OCI-LY1 (cell line): ENCODE results near the gene TFEB.

ENCODE experiments used
- H2AFZ ChIP-seq: fragments of 200-600 bp; sonication (generic), shearing (Covaris generic); 2 replicates; pipeline ENCODE4 v1.6.0; 2014; ENCODE audit warnings: antibody characterized with exemption, mild to moderate bottlenecking, low read length
- H3F3A ChIP-seq: fragments of 200-600 bp; sonication (generic), shearing (Covaris generic); 2 replicates; pipeline ENCODE4 v1.6.0; 2014; ENCODE audit warnings: mild to moderate bottlenecking, antibody characterized with exemption, low read length, moderate library complexity; ENCODE audit not compliant: insufficient read depth
- H3K27ac ChIP-seq: fragments of 200-600 bp; sonication (generic); 2 replicates; pipeline ENCODE4 v1.5.1; 2014; ENCODE audit warnings: low read length, mixed run types, mild to moderate bottlenecking, low read depth; ENCODE audit not compliant: poor library complexity, severe bottlenecking
- H3K27me3 ChIP-seq: fragments of 200-600 bp; sonication (generic); 2 replicates; pipeline ENCODE4 v1.6.0; 2014; ENCODE audit warnings: antibody characterized with exemption, mild to moderate bottlenecking, low read length, moderate library complexity; ENCODE audit not compliant: insufficient read depth
- H3K36me3 ChIP-seq: fragments of 200-600 bp; sonication (generic); 2 replicates; pipeline ENCODE4 v1.6.1; 2014; ENCODE audit warnings: mild to moderate bottlenecking, antibody characterized with exemption, low read length, moderate library complexity, mixed read lengths; ENCODE audit not compliant: insufficient read depth
- H3K4me1 ChIP-seq: fragments of 200-600 bp; sonication (generic); 2 replicates; pipeline ENCODE4 v1.5.1; 2014; ENCODE audit warnings: mild to moderate bottlenecking, low read length, moderate library complexity; ENCODE audit not compliant: insufficient read depth, severe bottlenecking
- H3K4me2 ChIP-seq: fragments of 200-600 bp; sonication (generic), shearing (Covaris generic); 2 replicates; pipeline ENCODE4 v1.6.1; 2014; ENCODE audit warnings: low read length
- H3K4me3 ChIP-seq: fragments of 200-600 bp; sonication (generic); 2 replicates; pipeline ENCODE4 v1.5.1; 2014; ENCODE audit warnings: low read length, low read depth, mild to moderate bottlenecking, mixed read lengths; ENCODE audit not compliant: poor library complexity, severe bottlenecking
- H3K79me2 ChIP-seq: fragments of 200-600 bp; shearing (Covaris generic); 2 replicates; pipeline ENCODE4 v1.6.1; 2016; ENCODE audit warnings: mixed run types, low read length, mixed read lengths; ENCODE audit not compliant: insufficient read depth
- H3K9ac ChIP-seq: fragments of 200-600 bp; sonication (generic), shearing (Covaris generic); 2 replicates; pipeline ENCODE4 v1.6.1; 2014; ENCODE audit warnings: mild to moderate bottlenecking, low read length, mixed read lengths
- H3K9me2 ChIP-seq: fragments of 200-600 bp; sonication (generic), shearing (Covaris generic); 2 replicates; pipeline ENCODE4 v1.6.1; 2014; ENCODE audit warnings: low read depth, mild to moderate bottlenecking, low read length, mixed read lengths
- H3K9me3 ChIP-seq: fragments of 200-600 bp; shearing (Covaris generic); 2 replicates; pipeline ENCODE4 v1.6.1; 2014; ENCODE audit warnings: low read length, mixed read lengths
- H4K20me1 ChIP-seq: fragments of 200-600 bp; sonication (generic), shearing (Covaris generic); 2 replicates; pipeline ENCODE4 v1.6.0; 2016; ENCODE audit warnings: mild to moderate bottlenecking, low read length; ENCODE audit not compliant: insufficient read depth
- EZH2 ChIP-seq: fragments of 200-600 bp; sonication (generic), shearing (Covaris generic); IDR thresholded peaks from 2 replicates; pipeline ENCODE4 v1.8.0; 2017; ENCODE audit warnings: borderline replicate concordance, mixed run types, mild to moderate bottlenecking, antibody characterized with exemption, low read length, moderate library complexity, mixed read lengths
- TF ChIP-seq, protein P1 (sequence below): fragments of 200-600 bp; sonication (generic), shearing (Covaris generic); IDR thresholded peaks from 2 replicates; pipeline ENCODE4 v1.5.1; 2017; ENCODE audit warnings: mild to moderate bottlenecking, antibody characterized with exemption, low read length, moderate library complexity, mixed read lengths

Gene TFEB

GRCh38 chr6:41683523-41684310 is 51.7 kb downstream of the TFEB start:
- Histone ChIP-seq H3F3A (no peaks in the 10 kb centered on the region), H3K4me2 (peak overlapping the region; percentile 35), H3K79me2 (no peaks in the 10 kb centered on the region), H3K27ac (no peak overlapping the region), H3K27me3 (no peaks in the 10 kb centered on the region), H2AFZ (no peak overlapping the region), H3K9me2 (no peaks in the 10 kb centered on the region), H3K36me3 (0 out of 2 replicates have a peak, but pooled peaks cover 7% of the 10 kb centered on the region), H3K4me1 (peaks cover 16% of the 10 kb centered on the region), H3K9ac (peak overlapping the region; percentile 46; the same call in 1 of the 2 replicates), H3K4me3 (peak overlapping the region; percentile 42), H4K20me1 (no peaks in the 10 kb centered on the region), H3K9me3 (no peaks in the 10 kb centered on the region)
- TF ChIP-seq EZH2: no peak
- TF ChIP-seq, protein P1, sequence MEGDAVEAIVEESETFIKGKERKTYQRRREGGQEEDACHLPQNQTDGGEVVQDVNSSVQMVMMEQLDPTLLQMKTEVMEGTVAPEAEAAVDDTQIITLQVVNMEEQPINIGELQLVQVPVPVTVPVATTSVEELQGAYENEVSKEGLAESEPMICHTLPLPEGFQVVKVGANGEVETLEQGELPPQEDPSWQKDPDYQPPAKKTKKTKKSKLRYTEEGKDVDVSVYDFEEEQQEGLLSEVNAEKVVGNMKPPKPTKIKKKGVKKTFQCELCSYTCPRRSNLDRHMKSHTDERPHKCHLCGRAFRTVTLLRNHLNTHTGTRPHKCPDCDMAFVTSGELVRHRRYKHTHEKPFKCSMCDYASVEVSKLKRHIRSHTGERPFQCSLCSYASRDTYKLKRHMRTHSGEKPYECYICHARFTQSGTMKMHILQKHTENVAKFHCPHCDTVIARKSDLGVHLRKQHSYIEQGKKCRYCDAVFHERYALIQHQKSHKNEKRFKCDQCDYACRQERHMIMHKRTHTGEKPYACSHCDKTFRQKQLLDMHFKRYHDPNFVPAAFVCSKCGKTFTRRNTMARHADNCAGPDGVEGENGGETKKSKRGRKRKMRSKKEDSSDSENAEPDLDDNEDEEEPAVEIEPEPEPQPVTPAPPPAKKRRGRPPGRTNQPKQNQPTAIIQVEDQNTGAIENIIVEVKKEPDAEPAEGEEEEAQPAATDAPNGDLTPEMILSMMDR: peak; percentile 88

DNA sequence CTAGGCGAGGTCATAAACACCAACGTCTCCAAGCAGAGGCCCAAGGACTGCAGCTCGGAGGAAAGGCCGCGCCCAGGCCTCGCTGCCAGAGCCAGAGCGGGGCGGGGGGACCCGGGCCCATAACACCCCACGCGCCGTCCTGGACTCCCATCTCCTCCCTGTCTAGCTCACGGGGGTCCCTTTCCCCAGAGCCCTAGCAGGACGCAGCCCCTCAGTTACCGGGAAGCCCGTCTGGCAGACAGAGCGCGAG is 52.2 kb downstream of the TFEB start:
- no peak overlapping the region for H3K27ac ChIP-seq
- H3K36me3 ChIP-seq: 0 out of 2 replicates have a peak, but pooled peaks cover 7% of the 10 kb centered on the region
- H2AFZ ChIP-seq: no peak overlapping the region
- no peaks in the 10 kb centered on the region for H3K27me3 ChIP-seq
- no peaks in the 10 kb centered on the region for H3K79me2 ChIP-seq
- TF ChIP-seq EZH2: no peak
- TF ChIP-seq, protein P1: no peak
- H3K9me3 ChIP-seq: no peaks in the 10 kb centered on the region
- H3F3A ChIP-seq: no peaks in the 10 kb centered on the region
- H3K4me2 ChIP-seq: peak overlapping the region; percentile 35
- H3K4me3 ChIP-seq: peak overlapping the region; percentile 42
- H3K9ac ChIP-seq: peak overlapping the region; percentile 46; the same call in 1 of the 2 replicates
- H4K20me1 ChIP-seq: no peaks in the 10 kb centered on the region
- H3K9me2 ChIP-seq: no peaks in the 10 kb centered on the region
- peaks cover 16% of the 10 kb centered on the region for H3K4me1 ChIP-seq

GRCh38 chr6:41682497-41683272 is 52.7 kb downstream of the TFEB start:
- Histone ChIP-seq H3K27ac (no peak overlapping the region), H3K27me3 (0 out of 2 replicates have a peak, but pooled peaks cover 1% of the 10 kb centered on the region), H3K9me2 (no peaks in the 10 kb centered on the region), H3K4me3 (peak overlapping the region; percentile 42), H3K9me3 (no peaks in the 10 kb centered on the region), H2AFZ (no peak overlapping the region), H3K36me3 (0 out of 2 replicates have a peak, but pooled peaks cover 7% of the 10 kb centered on the region), H3K4me2 (peak overlapping the region; percentile 35), H3F3A (no peaks in the 10 kb centered on the region), H4K20me1 (no peaks in the 10 kb centered on the region), H3K9ac (peak overlapping the region; percentile 46; the same call in 1 of the 2 replicates), H3K79me2 (no peaks in the 10 kb centered on the region), H3K4me1 (peaks cover 16% of the 10 kb centered on the region)
- no peak for TF ChIP-seq EZH2
- TF ChIP-seq, protein P1: no peak
